GM23248 (cell line): Measurements from ENCODE around the gene KANK4.

Source experiments
- EZH2 ChIP-seq: fragments of 200-600 bp; sonication (generic); IDR thresholded peaks from 2 replicates; pipeline ENCODE4 v1.6.1; 2018; ENCODE audit warnings: antibody characterized with exemption, mild to moderate bottlenecking; ENCODE audit not compliant: insufficient read depth, poor library complexity, severe bottlenecking
- EZH2phosphoT487 ChIP-seq: fragments of 200-600 bp; sonication (generic); IDR thresholded peaks from 2 replicates; pipeline ENCODE4 v1.6.1; 2018; ENCODE audit warnings: antibody characterized with exemption, moderate library complexity, mild to moderate bottlenecking, low read depth; ENCODE audit not compliant: insufficient read depth

DNA sequence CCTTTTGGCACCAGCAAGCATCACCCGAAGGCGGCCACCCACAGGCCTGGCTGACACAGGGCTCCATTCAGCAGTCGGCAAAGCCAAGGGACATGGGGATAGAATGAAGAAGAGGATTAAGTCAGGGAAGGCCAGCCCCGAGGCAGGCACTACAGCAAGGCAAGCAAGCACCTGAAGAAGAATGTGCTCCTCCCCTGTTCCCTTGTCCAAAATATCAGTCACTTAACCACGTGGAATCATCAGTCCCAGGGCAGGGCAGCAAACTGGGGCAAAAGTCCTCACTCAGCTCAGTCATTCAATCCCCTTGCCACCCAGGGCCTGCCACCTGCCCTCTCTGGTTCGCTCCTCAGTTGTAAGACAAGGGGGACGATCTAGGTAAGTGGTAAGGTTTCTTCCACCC lies 9.3 kb downstream of the KANK4 start:
- TF ChIP-seq EZH2: no peak
- TF ChIP-seq EZH2phosphoT487: no peak
